ENCODE data around the gene APOL6.
"Not testable (repeated sequence)": the region's sequence is repeated elsewhere in the genome, so short reads cannot be mapped to it uniquely, and the experiment has no call there.

Gene APOL6

GRCh38 chr22:35681454-35682052 lies 33.3 kb downstream of the APOL6 start:
- DNase-seq: no peak

GRCh38 chr22:35683560-35683959 lies 35.3 kb downstream of the APOL6 start:
- no peak for DNase-seq

- DNase-seq: no peak
Observed at GRCh38 chr22:35684270-35684700, 36.0 kb downstream of the APOL6 start.

- no peak for DNase-seq
Observed at GRCh38 chr22:35684732-35685131, 36.5 kb downstream of the APOL6 start.

GRCh38 chr22:35685731-35686130 lies 37.5 kb downstream of the APOL6 start:
- DNase-seq: no peak

GRCh38 chr22:35686298-35686697 lies 38.1 kb downstream of the APOL6 start:
- DNase-seq: no peak

GRCh38 chr22:35687461-35687860 lies 39.2 kb downstream of the APOL6 start:
- DNase-seq: no peak

- DNase-seq: no peak
Observed at GRCh38 chr22:35688913-35689675, 40.8 kb downstream of the APOL6 start.

GRCh38 chr22:35690001-35690400 lies 41.8 kb downstream of the APOL6 start:
- DNase-seq: no peak

GRCh38 chr22:35695202-35695601 lies 47.0 kb downstream of the APOL6 start:
- DNase-seq: no peak

GRCh38 chr22:35697142-35697541 lies 48.9 kb downstream of the APOL6 start:
- no peak for DNase-seq

GRCh38 chr22:35699852-35700251 lies 51.6 kb downstream of the APOL6 start:
- not testable (repeated sequence) for DNase-seq

GRCh38 chr22:35703861-35704584 lies 55.8 kb downstream of the APOL6 start:
- DNase-seq: no peak

- DNase-seq: no peak
Observed at GRCh38 chr22:35705141-35705540, 56.9 kb downstream of the APOL6 start.

- no peak for DNase-seq
Observed at GRCh38 chr22:35708453-35708852, 60.2 kb downstream of the APOL6 start.

GRCh38 chr22:35708917-35709316 lies 60.7 kb downstream of the APOL6 start:
- DNase-seq: no peak

- DNase-seq: no peak
Observed at GRCh38 chr22:35711336-35711735, 63.1 kb downstream of the APOL6 start.

- DNase-seq: no peak
Observed at GRCh38 chr22:35712672-35713071, 64.4 kb downstream of the APOL6 start.

- no peak for DNase-seq
Observed at GRCh38 chr22:35717572-35717971, 69.3 kb downstream of the APOL6 start, which contains the start of gene APOL5. APOL5 (plus strand) TSS chr22:35717872; CDS start chr22:35717872, 0 bp downstream.

Data from activated CD4-positive, alpha-beta T cell treated with anti-CD3 and anti-CD28 coated beads, Interleukin-2, amount 50 U/mL, for 4 hours (primary cell).